HepG2 (cell line): Measurements from ENCODE around the gene MFNG.

Experiments used
- ARNT2 ChIP-seq: sonication (generic); formaldehyde crosslinking; IDR thresholded peaks from 2 replicates; pipeline ENCODE4 v1.8.0; 2022; ENCODE audit warnings: mild to moderate bottlenecking, low read depth, missing genetic modification reagents, moderate library complexity
- ATF1 ChIP-seq: IDR thresholded peaks from 2 replicates; pipeline ENCODE4 v1.6.1; 2016; ENCODE audit warnings: mild to moderate bottlenecking, control low read depth
- BORCS8-MEF2B ChIP-seq: sonication (generic); formaldehyde crosslinking; IDR thresholded peaks from 2 replicates; pipeline ENCODE4 v1.8.0; 2022; ENCODE audit warnings: mild to moderate bottlenecking, missing genetic modification reagents
- CEBPG ChIP-seq: IDR thresholded peaks from 2 replicates; pipeline ENCODE4 v1.6.1; 2016
- CHD2 ChIP-seq: IDR thresholded peaks from 2 replicates; pipeline ENCODE4 v1.6.1; 2011; ENCODE audit warnings: low read depth, low read length, improper control_type of control experiment
- FOXA1 ChIP-seq, 2 experiments: fragments of 450-650 bp in 1 of 2; sonication (generic) in 1 of 2; formaldehyde crosslinking in 1 of 2; IDR thresholded peaks; 2 replicates each; pipeline versions ENCODE4 v1.4.0 to v1.6.1; 2016 to 2020; ENCODE audit warnings: missing genetic modification reagents in 1 of 2
- NFKBIZ ChIP-seq: IDR thresholded peaks from 2 replicates; pipeline ENCODE4 v1.6.1; 2018; ENCODE audit warnings: missing genetic modification reagents, missing compliant biosample characterization
- NFYB ChIP-seq: sonication (generic); formaldehyde crosslinking; IDR thresholded peaks from 2 replicates; pipeline ENCODE4 v1.4.0; 2020; ENCODE audit warnings: missing genetic modification reagents
- RBAK ChIP-seq: sonication (generic); formaldehyde crosslinking; IDR thresholded peaks from 2 replicates; pipeline ENCODE4 v1.5.1; 2020; ENCODE audit warnings: mild to moderate bottlenecking, missing genetic modification reagents
- SP2 ChIP-seq: sonication (generic); formaldehyde crosslinking; IDR thresholded peaks from 2 replicates; pipeline ENCODE4 v1.5.1; 2020; ENCODE audit warnings: mild to moderate bottlenecking, missing genetic modification reagents
- ZEB1 ChIP-seq: IDR thresholded peaks from 2 replicates; pipeline ENCODE4 v1.6.1; 2012; ENCODE audit warnings: mild to moderate bottlenecking, low read depth, inconsistent platforms; ENCODE audit not compliant: insufficient replicate concordance
- ZNF781 ChIP-seq: sonication (generic); formaldehyde crosslinking; IDR thresholded peaks from 2 replicates; pipeline ENCODE4 v1.5.1; 2020; ENCODE audit warnings: borderline replicate concordance, mild to moderate bottlenecking, missing genetic modification reagents; ENCODE audit errors: not compliant biosample characterization
- TF ChIP-seq, protein P1 (sequence below): sonication (generic); formaldehyde crosslinking; IDR thresholded peaks from 2 replicates; pipeline ENCODE4 v1.5.0; 2020; ENCODE audit warnings: mild to moderate bottlenecking, missing genetic modification reagents, moderate library complexity
- TF ChIP-seq, protein P2 (sequence below): sonication (generic); formaldehyde crosslinking; IDR thresholded peaks from 2 replicates; pipeline ENCODE4 v1.4.0; 2020; ENCODE audit warnings: missing genetic modification reagents

DNA sequence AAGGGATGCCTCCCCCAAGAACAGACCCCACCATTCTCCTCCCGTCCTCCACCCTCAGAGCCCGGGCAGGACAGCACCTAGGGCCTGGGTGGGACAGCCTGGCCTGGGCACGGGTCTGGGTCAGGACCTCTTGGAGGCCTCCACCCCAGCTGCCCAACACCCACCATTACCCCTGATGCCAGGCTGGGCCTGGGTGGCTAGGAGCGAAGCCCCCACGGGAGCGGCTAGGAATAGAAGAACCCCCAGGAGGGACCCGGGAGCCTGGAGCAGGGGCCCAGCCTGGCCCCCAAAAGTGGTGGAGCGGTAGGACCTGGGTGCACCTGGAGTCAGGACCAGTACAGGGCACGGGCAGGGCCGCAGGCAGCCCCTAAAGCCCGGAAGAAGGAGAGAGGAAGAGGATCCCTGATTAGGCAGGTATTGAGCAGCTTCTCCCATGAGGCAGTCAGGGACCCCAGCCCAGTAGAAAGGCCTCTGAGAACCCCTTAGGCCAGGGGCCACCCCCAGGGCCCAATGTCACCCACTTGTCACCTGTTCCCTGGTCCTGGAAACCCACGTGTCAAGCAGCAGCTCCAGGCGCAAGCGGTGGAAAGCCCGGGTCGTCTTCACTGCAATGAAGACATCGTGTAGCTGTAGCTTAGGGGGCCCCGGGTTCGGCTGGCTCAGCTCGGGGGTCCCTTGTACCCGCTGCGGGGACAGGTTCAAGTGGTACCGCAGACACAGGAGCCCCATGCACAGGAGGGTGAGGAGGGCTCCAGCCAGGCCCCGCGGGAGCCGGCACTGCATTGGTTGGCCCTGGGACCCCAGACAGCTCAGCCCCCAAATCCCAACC is 575 bp downstream of the MFNG start:
- TF ChIP-seq ARNT2 (CRISPR knock-in tag) = no peak
- no peak for TF ChIP-seq BORCS8-MEF2B (CRISPR knock-in tag)
- TF ChIP-seq CHD2 = no peak
- TF ChIP-seq, protein P1, sequence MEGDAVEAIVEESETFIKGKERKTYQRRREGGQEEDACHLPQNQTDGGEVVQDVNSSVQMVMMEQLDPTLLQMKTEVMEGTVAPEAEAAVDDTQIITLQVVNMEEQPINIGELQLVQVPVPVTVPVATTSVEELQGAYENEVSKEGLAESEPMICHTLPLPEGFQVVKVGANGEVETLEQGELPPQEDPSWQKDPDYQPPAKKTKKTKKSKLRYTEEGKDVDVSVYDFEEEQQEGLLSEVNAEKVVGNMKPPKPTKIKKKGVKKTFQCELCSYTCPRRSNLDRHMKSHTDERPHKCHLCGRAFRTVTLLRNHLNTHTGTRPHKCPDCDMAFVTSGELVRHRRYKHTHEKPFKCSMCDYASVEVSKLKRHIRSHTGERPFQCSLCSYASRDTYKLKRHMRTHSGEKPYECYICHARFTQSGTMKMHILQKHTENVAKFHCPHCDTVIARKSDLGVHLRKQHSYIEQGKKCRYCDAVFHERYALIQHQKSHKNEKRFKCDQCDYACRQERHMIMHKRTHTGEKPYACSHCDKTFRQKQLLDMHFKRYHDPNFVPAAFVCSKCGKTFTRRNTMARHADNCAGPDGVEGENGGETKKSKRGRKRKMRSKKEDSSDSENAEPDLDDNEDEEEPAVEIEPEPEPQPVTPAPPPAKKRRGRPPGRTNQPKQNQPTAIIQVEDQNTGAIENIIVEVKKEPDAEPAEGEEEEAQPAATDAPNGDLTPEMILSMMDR (CRISPR knock-in tag) = no peak
- TF ChIP-seq NFYB (CRISPR knock-in tag) = no peak
- TF ChIP-seq SP2 (CRISPR knock-in tag) = no peak
- TF ChIP-seq FOXA1 (IDR thresholded peaks at IDR 0.05) = no peak
- no peak for TF ChIP-seq FOXA1 (CRISPR knock-in tag; IDR thresholded peaks at IDR 0.05)
- no peak for TF ChIP-seq CEBPG (CRISPR knock-in tag)
- TF ChIP-seq NFKBIZ (CRISPR knock-in tag) = no peak
- TF ChIP-seq ZNF781 (CRISPR knock-in tag) = no peak
- TF ChIP-seq ZEB1 = no peak
- no peak for TF ChIP-seq ATF1
- TF ChIP-seq RBAK (CRISPR knock-in tag) = no peak
- TF ChIP-seq, protein P2, sequence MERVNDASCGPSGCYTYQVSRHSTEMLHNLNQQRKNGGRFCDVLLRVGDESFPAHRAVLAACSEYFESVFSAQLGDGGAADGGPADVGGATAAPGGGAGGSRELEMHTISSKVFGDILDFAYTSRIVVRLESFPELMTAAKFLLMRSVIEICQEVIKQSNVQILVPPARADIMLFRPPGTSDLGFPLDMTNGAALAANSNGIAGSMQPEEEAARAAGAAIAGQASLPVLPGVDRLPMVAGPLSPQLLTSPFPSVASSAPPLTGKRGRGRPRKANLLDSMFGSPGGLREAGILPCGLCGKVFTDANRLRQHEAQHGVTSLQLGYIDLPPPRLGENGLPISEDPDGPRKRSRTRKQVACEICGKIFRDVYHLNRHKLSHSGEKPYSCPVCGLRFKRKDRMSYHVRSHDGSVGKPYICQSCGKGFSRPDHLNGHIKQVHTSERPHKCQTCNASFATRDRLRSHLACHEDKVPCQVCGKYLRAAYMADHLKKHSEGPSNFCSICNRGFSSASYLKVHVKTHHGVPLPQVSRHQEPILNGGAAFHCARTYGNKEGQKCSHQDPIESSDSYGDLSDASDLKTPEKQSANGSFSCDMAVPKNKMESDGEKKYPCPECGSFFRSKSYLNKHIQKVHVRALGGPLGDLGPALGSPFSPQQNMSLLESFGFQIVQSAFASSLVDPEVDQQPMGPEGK = no peak
